Neural cell (in vitro differentiated cells): ENCODE measurements around the gene ATE1. TPM values are rescaled to one million over a fixed set of nuclear protein-coding genes. Genes with fewer than 3 reads are reported as not detected.

ENCODE experiments used
- H2AFZ ChIP-seq: fragments of 200-600, 300-800 bp; sonication (generic), shearing (Covaris generic); 2 replicates; pipeline ENCODE4 v1.6.0; 2014; ENCODE audit warnings: low read depth, mild to moderate bottlenecking, antibody characterized with exemption, low read length, moderate library complexity
- H3F3A ChIP-seq: fragments of 200-600 bp; shearing (Covaris generic); 2 replicates; pipeline ENCODE4 v1.6.1; 2016; ENCODE audit warnings: mild to moderate bottlenecking, moderate library complexity, mixed read lengths, antibody characterized with exemption, low read length; ENCODE audit not compliant: insufficient read depth, poor library complexity, severe bottlenecking
- H3K27ac ChIP-seq: fragments of 200-600, 300-800 bp; sonication (generic), shearing (Covaris generic); 2 replicates; pipeline ENCODE4 v1.5.1; 2014; ENCODE audit warnings: mild to moderate bottlenecking, low read length, moderate library complexity
- H3K27me3 ChIP-seq: fragments of 300-800, 200-600 bp; sonication (generic), shearing (Covaris generic); 2 replicates; pipeline ENCODE4 v1.6.0; 2014; ENCODE audit warnings: mild to moderate bottlenecking, low read depth, low read length, moderate library complexity; ENCODE audit not compliant: insufficient read depth
- H3K36me3 ChIP-seq: fragments of 300-800, 200-600 bp; sonication (generic), shearing (Covaris generic); 2 replicates; pipeline ENCODE4 v1.5.1; 2014; ENCODE audit warnings: mild to moderate bottlenecking, antibody characterized with exemption, low read length, moderate library complexity; ENCODE audit not compliant: insufficient read depth
- H3K4me2 ChIP-seq: fragments of 300-800, 200-600 bp; sonication (generic), shearing (Covaris generic); 2 replicates; pipeline ENCODE4 v1.6.0; 2014; ENCODE audit warnings: mild to moderate bottlenecking, low read length
- H3K4me3 ChIP-seq: fragments of 300-800, 200-600 bp; sonication (generic), shearing (Covaris generic); 2 replicates; pipeline ENCODE4 v1.5.1; 2014; ENCODE audit warnings: mild to moderate bottlenecking, low read length, moderate library complexity
- H3K79me2 ChIP-seq: fragments of 200-600 bp; shearing (Covaris generic); replicated peaks from 2 replicates; pipeline ENCODE4 v1.6.0; 2014; ENCODE audit warnings: mild to moderate bottlenecking, low read length, moderate library complexity; ENCODE audit not compliant: insufficient read depth
- H3K9ac ChIP-seq: fragments of 300-800, 200-600 bp; sonication (generic), shearing (Covaris generic); 2 replicates; pipeline ENCODE4 v1.6.1; 2016; ENCODE audit warnings: mild to moderate bottlenecking, low read length, mixed read lengths
- H3K9me2 ChIP-seq: fragments of 200-600 bp; shearing (Covaris generic); 2 replicates; pipeline ENCODE4 v1.6.1; 2016; ENCODE audit warnings: mild to moderate bottlenecking, low read length, mixed read lengths; ENCODE audit not compliant: insufficient read depth
- H3K9me3 ChIP-seq: fragments of 200-600, 300-800 bp; sonication (generic), shearing (Covaris generic); 2 replicates; pipeline ENCODE4 v1.6.1; 2016; ENCODE audit warnings: mild to moderate bottlenecking, mixed run types, low read length, moderate library complexity, mixed read lengths
- H4K20me1 ChIP-seq: fragments of 200-600 bp; shearing (Covaris generic); 2 replicates; pipeline ENCODE4 v1.6.1; 2016; ENCODE audit warnings: mild to moderate bottlenecking, mixed run types; ENCODE audit not compliant: insufficient read depth
- CTCF ChIP-seq: fragments of 450-650 bp; IDR thresholded peaks from 2 replicates; pipeline ENCODE4 v1.5.1; 2014; ENCODE audit warnings: antibody characterized with exemption, mild to moderate bottlenecking, moderate library complexity; ENCODE audit not compliant: poor library complexity, severe bottlenecking
- EP300 ChIP-seq: fragments of 450-650 bp; conservative IDR thresholded peaks from 2 replicates; pipeline ENCODE4 v1.6.1; 2014; ENCODE audit warnings: antibody characterized with exemption, mild to moderate bottlenecking, moderate library complexity; ENCODE audit not compliant: poor library complexity, severe bottlenecking
- EZH2 ChIP-seq: fragments of 200-600, 300-800 bp; shearing (Covaris generic), sonication (generic); IDR thresholded peaks from 2 replicates; pipeline ENCODE4 v1.6.1; 2014; ENCODE audit warnings: antibody characterized with exemption, low read length, borderline replicate concordance, mild to moderate bottlenecking; ENCODE audit not compliant: insufficient read depth, poor library complexity, severe bottlenecking
- MXI1 ChIP-seq: fragments of 450-650 bp; conservative IDR thresholded peaks from 2 replicates; pipeline ENCODE4 v1.6.1; 2014; ENCODE audit warnings: antibody characterized with exemption, mild to moderate bottlenecking; ENCODE audit not compliant: poor library complexity, severe bottlenecking
- POLR2AphosphoS5 ChIP-seq: IDR thresholded peaks from 2 replicates; pipeline ENCODE4 v1.6.1; 2012
- RAD21 ChIP-seq: fragments of 450-650 bp; conservative IDR thresholded peaks from 2 replicates; pipeline ENCODE4 v1.6.1; 2014; ENCODE audit warnings: antibody characterized with exemption, mild to moderate bottlenecking, moderate library complexity
- SMC3 ChIP-seq: fragments of 450-650 bp; conservative IDR thresholded peaks from 2 replicates; pipeline ENCODE4 v1.6.1; 2014; ENCODE audit warnings: antibody characterized with exemption, mild to moderate bottlenecking, moderate library complexity; ENCODE audit not compliant: poor library complexity
- TAF1 ChIP-seq: IDR thresholded peaks from 2 replicates; pipeline ENCODE4 v1.6.1; 2012; ENCODE audit warnings: low read depth
- polyA plus RNA-seq: library from polyadenylated mRNA; depleted of rRNA; stranded (reverse); fragments of >200 nt; gene quantifications from 2 replicates; pipeline ENCODE4 v1.2.3, GENCODE V29; 2014
- TF ChIP-seq, protein P1 (sequence below): IDR thresholded peaks from 2 replicates; pipeline ENCODE4 v1.6.1; 2012; ENCODE audit warnings: borderline replicate concordance

Gene ATE1
- polyA plus RNA-seq, 1 donor from 2014 or later = 23.7 TPM

- Histone ChIP-seq H3F3A (no peaks in the 10 kb centered on the region), H3K27me3 (no peaks in the 10 kb centered on the region), H3K9me3 (no peaks in the 10 kb centered on the region), H3K27ac (no peak overlapping the region), H2AFZ (no peak overlapping the region), H3K79me2 (no peaks in the 10 kb centered on the region), H4K20me1 (no peaks in the 10 kb centered on the region), H3K4me2 (no peak overlapping the region), H3K9ac (no peak overlapping the region), H3K9me2 (no peaks in the 10 kb centered on the region), H3K36me3 (no peaks in the 10 kb centered on the region), H3K4me3 (no peak overlapping the region)
- TF ChIP-seq EP300 = no peak
- TF ChIP-seq RAD21 = no peak
- TF ChIP-seq TAF1 = no peak
- TF ChIP-seq, protein P1, sequence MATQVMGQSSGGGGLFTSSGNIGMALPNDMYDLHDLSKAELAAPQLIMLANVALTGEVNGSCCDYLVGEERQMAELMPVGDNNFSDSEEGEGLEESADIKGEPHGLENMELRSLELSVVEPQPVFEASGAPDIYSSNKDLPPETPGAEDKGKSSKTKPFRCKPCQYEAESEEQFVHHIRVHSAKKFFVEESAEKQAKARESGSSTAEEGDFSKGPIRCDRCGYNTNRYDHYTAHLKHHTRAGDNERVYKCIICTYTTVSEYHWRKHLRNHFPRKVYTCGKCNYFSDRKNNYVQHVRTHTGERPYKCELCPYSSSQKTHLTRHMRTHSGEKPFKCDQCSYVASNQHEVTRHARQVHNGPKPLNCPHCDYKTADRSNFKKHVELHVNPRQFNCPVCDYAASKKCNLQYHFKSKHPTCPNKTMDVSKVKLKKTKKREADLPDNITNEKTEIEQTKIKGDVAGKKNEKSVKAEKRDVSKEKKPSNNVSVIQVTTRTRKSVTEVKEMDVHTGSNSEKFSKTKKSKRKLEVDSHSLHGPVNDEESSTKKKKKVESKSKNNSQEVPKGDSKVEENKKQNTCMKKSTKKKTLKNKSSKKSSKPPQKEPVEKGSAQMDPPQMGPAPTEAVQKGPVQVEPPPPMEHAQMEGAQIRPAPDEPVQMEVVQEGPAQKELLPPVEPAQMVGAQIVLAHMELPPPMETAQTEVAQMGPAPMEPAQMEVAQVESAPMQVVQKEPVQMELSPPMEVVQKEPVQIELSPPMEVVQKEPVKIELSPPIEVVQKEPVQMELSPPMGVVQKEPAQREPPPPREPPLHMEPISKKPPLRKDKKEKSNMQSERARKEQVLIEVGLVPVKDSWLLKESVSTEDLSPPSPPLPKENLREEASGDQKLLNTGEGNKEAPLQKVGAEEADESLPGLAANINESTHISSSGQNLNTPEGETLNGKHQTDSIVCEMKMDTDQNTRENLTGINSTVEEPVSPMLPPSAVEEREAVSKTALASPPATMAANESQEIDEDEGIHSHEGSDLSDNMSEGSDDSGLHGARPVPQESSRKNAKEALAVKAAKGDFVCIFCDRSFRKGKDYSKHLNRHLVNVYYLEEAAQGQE = no peak
- no peak for TF ChIP-seq CTCF
- no peak for TF ChIP-seq EZH2
- TF ChIP-seq MXI1 = no peak
- no peak for TF ChIP-seq POLR2AphosphoS5
- no peak for TF ChIP-seq SMC3
Measured at GRCh38 chr10:121808835-121809234, 119.0 kb downstream of the ATE1 start.

DNA sequence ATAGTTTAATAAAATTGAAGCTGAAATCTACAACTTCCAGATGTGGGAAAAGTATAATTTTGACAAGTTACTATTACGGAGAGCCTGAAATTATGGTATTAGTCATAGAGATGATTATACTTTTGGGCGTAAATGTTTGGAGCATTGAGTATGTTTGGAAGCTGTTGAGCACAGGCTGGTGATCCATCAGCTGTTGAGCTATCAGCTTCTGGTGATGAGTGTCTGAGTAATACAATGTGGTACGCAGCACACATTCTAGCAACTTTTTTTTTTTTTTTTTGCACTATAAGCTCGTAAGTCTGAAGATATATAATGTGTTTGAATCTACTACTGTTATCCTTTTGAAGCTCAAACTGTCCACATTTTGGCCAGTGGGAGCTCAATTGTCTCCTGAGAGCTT lies 123.4 kb downstream of the ATE1 start:
- no peaks in the 10 kb centered on the region for H4K20me1 ChIP-seq
- H3K9me2 ChIP-seq = no peaks in the 10 kb centered on the region
- H2AFZ ChIP-seq = no peak overlapping the region
- H3K4me3 ChIP-seq = no peak overlapping the region
- no peaks in the 10 kb centered on the region for H3K79me2 ChIP-seq
- H3F3A ChIP-seq = no peaks in the 10 kb centered on the region
- no peak overlapping the region for H3K4me2 ChIP-seq
- H3K27me3 ChIP-seq = no peaks in the 10 kb centered on the region
- H3K9me3 ChIP-seq = no peaks in the 10 kb centered on the region
- H3K36me3 ChIP-seq = no peaks in the 10 kb centered on the region
- TF ChIP-seq POLR2AphosphoS5 = no peak
- no peak for TF ChIP-seq RAD21
- TF ChIP-seq EP300 = no peak
- no peak for TF ChIP-seq CTCF
- TF ChIP-seq, protein P1 = no peak
- no peak for TF ChIP-seq SMC3
- no peak for TF ChIP-seq MXI1
- TF ChIP-seq EZH2 = no peak
- TF ChIP-seq TAF1 = no peak
- no peak overlapping the region for H3K9ac ChIP-seq
- H3K27ac ChIP-seq = no peak overlapping the region
